GM21390 (cell line): ENCODE measurements around the gene CRYAB.

Experiments used
- ATAC-seq: cut with Tn5 transposase; IDR thresholded peaks from one replicate; pipeline ENCODE4 v1.9.1; 2021; ENCODE audit not compliant: unreplicated experiment

The CRYAB gene, protein sequence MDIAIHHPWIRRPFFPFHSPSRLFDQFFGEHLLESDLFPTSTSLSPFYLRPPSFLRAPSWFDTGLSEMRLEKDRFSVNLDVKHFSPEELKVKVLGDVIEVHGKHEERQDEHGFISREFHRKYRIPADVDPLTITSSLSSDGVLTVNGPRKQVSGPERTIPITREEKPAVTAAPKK

GRCh38 chr11:111911563-111912401 is at the start of gene CRYAB:
TSS of gene CRYAB (minus strand) at chr11:111911770. CDS start at chr11:111911724, 46 bp downstream.
- no peak for ATAC-seq

DNA sequence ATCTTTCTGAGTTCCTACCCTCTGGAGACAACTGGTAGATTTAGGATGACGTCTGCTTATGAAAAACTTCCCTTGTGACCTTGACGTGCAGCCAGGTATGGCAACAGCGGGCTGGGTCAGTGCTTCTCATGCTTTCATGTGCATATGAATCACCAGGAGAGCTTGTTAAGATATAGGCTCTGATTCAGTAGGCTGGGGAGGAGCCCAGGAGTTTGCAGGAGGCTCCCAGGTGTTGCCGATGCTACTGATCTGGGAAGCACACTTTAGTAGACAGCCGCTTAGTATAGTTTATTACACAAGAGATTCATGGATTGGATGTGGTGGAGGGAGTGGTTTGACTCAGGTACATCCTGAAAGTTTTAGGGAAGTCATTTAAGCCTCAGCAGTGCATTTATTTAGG is 49.3 kb upstream of the CRYAB start:
- no peak for ATAC-seq

DNA sequence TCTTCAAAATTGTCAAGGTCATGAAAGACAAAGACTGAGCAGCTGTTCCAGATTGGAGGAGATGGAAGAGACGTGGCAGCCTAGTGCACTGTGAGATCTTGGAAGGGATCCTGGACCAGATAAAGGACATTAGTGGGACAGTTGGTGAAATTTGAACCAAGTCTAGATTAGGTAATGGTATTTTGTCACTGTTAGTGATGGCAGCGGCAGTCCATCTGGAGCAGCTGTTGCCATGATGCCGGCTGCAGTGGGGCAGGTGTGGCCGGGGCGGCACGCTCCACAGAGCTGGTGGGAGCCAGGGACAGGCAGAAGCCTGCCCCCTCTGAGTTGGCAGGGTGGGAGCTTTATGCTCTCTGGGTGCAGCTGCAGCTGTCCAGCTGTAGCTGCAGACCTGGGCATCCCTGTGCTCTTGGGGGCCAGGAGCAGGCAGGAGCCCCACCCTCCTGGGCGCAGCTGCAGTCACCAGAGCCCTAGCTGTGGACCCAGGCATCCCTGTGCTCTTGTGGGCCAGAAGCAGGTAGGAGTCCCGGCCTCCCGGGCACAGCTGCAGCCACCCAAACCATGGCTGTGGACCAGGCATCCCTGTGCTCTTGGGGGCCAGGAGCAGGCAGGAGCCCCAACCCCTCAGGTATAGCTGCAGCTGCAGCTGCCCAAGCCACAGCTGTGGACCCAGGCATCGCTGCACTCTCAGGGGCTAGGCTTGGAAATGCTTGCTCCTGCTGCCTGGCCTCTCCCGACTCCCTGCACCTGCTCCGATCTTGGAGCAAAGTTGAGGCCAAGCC is 46.3 kb upstream of the CRYAB start:
- no peak for ATAC-seq

GRCh38 chr11:111954154-111954553 is 42.6 kb upstream of the CRYAB start:
- ATAC-seq, result no peak

- ATAC-seq, result no peak
These were observed 40.0 kb upstream of the CRYAB start for GRCh38 chr11:111951565-111951964.

DNA sequence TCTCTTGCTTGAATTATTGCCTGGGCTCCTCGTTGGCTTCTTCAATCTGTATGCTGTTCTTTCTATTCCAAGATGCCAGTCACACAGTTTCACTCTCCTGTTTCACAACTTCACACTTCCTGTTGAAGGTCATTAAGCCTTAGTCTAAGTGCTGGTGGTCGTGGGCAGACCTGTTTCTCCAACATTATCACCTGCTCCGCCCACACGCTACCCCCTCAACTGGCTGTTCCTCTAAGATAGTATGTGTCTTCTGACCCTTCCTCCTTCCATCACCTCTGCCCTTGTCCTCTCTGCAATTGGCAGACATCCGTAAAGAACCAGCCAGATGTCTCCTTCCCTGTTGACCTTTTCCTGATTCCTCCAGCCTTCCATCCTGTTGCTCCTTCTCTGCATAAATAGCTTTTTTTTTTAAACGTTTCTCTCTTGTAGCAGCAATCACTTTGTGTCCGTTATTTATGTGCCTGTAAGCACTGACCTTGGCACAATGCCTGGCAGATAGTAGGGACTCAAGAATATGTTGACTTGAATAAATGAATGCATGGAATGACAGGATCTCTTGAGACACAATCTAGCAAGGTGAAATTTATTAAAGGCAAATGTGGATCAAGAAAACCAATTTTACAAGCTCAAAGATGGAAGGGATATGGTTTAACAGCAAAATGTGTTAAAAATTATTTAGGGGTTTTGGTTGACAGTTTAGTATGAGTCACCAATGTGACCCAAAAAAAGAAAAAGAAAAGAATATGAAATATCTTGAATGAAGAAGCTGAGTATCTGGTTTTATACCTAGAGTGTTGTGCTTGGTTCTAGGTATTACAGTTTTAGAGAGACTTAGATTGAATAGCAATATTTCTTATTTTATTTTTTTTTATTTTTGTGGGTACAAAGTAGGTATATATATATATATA is 38.2 kb upstream of the CRYAB start:
- no peak for ATAC-seq

DNA sequence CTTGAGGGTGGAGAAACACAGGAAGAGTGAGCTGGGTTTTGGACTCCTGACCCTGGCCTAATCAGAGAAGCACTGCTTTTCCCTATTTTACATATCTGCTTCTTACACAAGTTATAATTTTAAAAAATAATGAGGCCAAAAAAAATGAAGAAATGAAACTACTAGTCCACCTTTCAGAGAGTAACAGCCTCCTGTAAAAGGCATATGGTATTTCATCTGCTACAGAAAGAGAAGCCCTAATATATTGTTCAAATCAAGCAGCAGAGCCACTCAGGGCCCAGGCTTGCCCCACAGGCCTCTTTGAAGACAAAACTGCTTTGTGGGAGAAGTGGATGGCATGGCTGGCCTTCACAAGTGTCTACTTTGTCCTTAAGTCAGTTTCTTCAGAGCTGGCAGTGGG is 35.6 kb upstream of the CRYAB start:
- ATAC-seq, result no peak

DNA sequence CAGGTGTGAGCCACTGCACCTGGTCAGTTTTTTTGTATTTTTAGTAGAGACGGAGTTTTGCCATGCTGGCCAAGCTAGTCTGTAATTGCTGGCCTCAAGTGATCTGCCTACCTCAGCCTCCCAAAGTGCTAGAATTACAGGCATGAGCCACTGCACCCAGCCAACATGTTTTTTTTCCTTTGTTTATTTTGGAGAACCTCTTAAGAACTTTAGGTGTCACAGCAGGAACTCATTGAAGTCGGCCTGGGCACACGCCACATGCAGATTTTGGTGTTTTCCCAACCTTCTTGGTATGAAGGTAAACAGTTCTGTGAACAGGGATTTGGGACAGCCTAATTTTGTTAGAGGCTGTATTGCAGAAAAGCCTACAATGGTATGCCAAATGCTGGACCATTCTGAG is 34.9 kb upstream of the CRYAB start:
- ATAC-seq, result no peak

- no peak for ATAC-seq
These were observed 33.6 kb upstream of the CRYAB start for GRCh38 chr11:111945198-111945597.

DNA sequence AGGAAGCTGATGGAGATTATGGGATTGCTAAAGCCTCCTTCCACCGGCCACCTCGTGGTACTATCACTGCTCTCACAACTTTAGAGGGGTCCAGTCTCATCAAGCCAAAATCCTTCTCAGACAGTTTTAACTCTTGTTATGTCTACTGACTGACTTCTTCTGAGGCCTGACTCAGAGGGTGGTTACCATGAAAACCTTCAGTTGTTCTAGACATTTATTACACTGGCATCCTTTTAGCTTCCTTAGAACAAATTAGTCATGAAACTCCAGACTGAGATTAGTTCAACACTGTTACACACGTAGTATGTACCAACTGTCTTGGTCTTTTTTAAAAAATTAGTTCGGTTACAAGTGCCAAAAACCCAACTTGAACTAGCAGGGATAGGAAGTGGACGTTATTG is 33.1 kb upstream of the CRYAB start:
- ATAC-seq, result no peak

DNA sequence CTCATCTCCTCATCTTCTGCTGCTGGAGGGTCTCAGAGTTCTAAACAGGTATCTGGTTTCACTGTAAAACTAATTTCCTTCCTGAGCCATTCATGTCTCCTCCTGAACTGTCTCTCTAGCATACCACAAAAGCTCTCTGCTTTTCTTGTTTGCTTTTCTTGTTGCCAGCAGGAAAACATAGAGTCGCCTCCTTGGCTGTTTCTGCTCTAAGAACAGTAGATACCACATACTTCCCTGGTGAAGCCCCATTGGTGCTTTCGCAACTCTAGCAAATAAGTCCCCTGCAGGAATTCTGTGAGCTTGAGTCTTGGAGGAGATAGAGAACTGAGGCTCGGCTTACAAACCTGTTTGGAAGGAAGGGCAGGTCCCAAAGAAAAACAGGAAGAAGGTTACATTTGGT is 32.6 kb upstream of the CRYAB start:
- ATAC-seq, result no peak

GRCh38 chr11:111942829-111943228 is 31.3 kb upstream of the CRYAB start:
- no peak for ATAC-seq

- no peak for ATAC-seq
These were observed 30.4 kb upstream of the CRYAB start for GRCh38 chr11:111941963-111942362.

DNA sequence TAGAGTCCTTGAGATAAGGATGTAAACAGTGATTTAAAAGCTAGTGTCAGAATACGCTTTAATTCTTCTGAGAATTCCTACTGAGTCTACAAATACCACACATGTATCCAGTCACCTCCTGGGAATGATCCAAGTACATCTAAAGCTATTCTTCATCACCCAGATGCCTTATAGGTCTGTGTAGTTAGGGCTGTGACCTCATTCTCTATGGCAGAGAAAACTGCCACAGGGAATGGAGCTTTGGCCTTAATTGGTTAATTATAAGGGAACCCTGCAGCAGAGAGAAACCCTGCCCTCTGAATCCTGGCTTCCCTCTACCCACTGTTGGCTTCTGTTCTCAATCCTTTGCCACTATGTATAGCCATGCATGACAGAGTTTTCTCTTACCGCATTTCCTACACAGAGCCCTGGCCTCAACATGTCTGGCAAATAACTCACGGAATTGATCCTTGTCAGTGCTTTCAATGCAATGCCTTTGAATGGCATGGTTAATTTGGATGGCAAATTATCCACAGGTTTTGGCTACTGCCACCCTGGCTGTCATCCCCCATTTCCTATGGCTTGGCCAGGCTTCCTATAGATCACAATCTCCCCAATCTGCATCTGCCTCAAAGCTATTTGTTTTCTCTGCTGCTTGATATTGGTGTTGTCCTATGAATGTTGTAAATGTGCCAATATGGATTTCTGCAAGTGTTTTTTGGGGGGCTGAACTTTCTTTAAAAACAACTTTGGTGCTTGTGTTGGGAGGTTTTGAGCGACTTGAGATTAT is 28.4 kb upstream of the CRYAB start:
- no peak for ATAC-seq

DNA sequence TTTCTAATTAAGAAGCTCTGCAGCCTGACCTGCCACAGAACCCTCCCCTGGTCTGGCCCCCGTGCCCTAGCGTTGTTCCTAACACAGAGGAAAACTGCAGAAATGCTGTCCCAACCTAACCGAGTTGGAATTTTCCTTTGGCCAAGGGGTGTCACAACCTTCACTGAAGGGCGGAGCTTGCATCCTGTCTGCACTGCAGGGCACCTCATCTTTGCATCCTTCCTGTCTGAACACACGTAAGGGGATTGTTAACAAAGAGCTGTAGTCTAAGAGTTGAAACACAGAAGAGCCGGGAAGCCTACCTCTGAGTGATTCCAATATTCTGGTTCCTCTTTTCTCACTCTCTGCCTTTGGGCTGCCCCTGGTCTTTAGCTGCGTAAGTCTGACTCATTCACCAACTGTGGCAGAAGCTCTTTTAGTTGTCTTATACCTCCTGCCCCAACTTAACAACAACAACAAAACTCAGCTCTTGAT is 27.2 kb upstream of the CRYAB start:
- peak; percentile 85 for ATAC-seq

- ATAC-seq, result no peak
These were observed 26.3 kb upstream of the CRYAB start for GRCh38 chr11:111937844-111938243.

GRCh38 chr11:111937461-111937769 is 25.8 kb upstream of the CRYAB start:
- no peak for ATAC-seq

- ATAC-seq, result no peak
These were observed 24.5 kb upstream of the CRYAB start for GRCh38 chr11:111936040-111936540.

GRCh38 chr11:111935317-111936039 is 23.9 kb upstream of the CRYAB start:
- ATAC-seq, result no peak
